SKM-1 treated with dmso at 0.1 percent for 144 hours (cell line): ENCODE measurements around the gene NRSN2.

Experiments used
- DNase-seq: peaks from one replicate; lab custom pipeline; 2025; ENCODE audit not compliant: unreplicated experiment; lab: John Stamatoyannopoulos, UW

NRSN2 gene, protein sequence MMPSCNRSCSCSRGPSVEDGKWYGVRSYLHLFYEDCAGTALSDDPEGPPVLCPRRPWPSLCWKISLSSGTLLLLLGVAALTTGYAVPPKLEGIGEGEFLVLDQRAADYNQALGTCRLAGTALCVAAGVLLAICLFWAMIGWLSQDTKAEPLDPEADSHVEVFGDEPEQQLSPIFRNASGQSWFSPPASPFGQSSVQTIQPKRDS

GRCh38 chr20:346640-347316 lies at the start of gene NRSN2:
NRSN2 (plus strand) TSS chr20:347111; CDS start chr20:349644, 2,533 bp downstream.
- DNase-seq = no peak

DNA sequence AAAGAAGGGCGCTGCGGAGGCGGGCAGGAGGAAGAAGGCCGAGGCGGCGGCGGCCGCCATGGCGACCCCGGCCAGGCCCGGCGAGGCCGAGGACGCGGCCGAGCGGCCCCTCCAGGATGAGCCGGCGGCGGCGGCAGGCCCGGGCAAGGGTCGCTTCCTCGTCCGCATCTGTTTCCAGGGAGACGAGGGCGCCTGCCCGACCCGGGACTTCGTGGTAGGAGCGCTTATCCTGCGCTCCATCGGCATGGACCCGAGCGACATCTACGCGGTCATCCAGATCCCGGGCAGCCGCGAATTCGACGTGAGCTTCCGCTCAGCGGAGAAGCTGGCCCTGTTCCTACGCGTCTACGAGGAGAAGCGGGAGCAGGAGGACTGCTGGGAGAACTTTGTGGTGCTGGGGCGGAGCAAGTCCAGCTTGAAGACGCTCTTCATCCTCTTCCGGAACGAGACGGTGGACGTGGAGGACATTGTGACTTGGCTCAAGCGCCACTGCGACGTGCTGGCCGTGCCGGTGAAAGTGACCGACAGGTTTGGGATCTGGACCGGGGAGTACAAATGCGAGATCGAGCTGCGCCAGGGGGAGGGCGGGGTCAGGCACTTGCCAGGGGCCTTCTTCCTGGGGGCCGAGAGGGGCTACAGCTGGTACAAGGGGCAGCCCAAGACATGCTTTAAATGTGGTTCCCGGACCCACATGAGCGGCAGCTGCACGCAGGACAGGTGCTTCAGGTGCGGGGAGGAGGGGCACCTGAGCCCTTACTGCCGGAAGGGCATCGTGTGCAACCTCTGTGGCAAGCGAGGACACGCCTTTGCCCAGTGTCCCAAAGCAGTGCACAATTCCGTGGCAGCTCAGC lies 48.8 kb upstream of the NRSN2 start:
- peak; percentile 22 for DNase-seq

DNA sequence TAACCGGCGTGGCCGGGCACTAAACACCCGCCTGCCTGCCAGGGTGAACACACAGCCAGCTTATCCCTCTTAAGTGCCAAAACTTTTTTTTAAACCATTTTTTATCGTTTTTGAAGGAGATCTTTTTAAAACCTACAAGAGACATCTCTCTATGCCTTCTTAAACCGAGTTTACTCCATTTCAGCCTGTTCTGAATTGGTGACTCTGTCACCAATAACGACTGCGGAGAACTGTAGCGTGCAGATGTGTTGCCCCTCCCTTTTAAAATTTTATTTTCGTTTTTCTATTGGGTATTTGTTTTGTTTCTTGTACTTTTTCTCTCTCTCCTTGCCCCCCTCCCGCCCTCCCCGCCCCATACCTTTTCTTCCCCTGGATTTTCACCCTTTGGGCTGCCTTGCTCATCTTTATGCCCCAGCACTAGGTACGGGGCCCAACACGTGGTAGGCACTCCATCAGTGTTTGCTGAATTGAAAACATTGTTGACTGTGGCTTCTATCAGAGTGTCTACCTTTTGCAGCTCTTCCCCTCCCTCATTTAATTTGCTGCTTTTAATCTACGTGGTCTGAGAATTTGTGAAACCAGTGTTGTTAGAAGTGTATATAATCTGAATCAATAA lies 48.0 kb upstream of the NRSN2 start:
- DNase-seq = no peak

GRCh38 chr20:300345-300990 lies 46.4 kb upstream of the NRSN2 start:
- DNase-seq = no peak

DNA sequence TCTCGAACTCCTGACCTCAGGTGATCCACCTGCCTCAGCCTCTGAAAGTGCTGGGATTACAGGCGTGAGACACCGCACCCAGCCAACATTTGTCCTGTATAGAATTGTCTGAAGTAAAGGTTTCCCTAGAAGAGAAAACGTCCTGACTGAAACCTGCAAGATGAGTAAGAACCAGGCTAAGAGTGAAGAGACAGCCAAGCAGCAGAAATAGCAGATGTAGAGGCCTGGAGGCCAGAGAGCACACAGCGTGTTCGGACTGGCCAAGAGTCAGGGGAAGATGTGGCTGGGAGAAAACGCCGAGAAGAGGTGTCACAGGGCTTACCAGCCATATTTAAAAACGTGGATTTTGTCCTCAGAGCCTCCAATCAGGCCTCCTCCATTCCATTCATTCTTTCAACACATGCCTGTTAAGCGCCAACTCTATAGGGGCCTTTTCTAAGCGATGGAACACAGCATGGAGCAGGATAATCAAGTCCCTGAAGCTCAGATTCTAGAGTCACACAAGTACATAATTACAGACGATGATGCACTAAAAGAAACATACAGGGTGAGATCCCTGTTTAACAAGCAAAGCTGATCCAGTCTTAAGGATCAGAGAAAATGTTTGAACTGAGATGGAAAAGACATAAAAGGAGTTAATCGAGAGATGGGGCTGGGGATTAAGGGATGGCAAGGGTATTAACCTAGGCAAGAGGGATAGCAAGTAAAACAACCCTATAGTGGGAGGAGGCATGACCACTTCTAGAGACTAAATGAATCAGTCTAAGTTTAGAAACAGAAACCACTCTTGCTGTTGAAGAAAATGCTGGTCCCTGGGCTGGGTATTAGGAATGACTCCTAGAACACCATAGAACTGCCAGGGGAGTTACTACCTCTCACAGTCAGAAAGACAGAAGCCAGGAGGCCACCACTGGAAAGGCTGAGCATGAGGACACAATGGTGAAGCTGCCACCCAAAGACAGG lies 44.7 kb upstream of the NRSN2 start:
- DNase-seq = no peak

GRCh38 chr20:305745-306144 lies 41.2 kb upstream of the NRSN2 start:
- no peak for DNase-seq

DNA sequence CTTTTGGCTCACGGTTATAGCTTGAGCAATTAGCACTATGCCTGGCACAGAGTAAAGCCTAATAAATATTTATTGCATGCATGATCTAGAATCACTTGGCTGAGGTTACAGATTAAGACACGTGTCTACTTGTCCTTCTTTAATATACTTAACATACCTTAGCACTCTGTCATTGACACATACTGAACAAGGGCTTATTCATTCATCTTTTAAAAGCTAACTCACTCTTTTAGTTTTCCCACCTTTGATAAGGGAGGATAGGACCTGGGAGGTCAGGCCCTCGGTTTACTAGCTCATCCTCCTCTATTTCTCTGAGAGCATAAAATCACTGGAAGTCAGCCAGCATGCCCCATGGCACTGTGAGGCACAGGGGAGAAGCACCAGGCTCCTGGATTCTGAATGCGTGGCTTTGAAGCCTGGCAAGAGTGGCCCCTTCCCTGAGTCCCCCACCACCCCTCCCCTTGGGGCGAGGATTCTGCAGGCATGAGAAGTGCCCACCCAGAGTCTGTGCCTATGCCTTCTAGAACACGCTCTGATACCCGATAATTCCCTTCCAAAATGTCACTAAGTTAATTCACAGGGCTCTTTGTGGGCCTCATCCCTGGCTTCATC lies 38.4 kb upstream of the NRSN2 start:
- DNase-seq = no peak

GRCh38 chr20:309306-309840 lies 37.5 kb upstream of the NRSN2 start:
- DNase-seq = no peak

- no peak for DNase-seq
These were observed 36.9 kb upstream of the NRSN2 start for GRCh38 chr20:309841-310644.

DNA sequence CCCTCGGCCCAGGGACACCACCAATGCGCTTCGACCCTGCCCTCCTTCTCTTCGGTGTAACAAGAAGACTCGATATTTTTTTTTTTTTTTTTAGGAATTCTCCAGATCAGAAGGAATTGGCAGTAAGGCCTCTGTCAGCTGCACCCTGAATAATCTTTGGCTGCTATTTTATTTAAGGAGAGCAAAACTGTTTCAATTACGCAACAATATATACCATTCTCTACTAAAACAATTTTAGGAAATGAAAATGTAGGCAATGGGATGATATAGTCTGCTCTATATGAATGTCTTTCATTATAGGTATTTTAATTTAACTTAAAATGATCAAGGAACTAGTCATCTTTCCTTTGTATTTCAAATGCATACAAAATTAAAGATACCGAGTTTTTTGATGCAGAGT lies 36.3 kb upstream of the NRSN2 start:
- DNase-seq = no peak

- no peak for DNase-seq
These were observed 35.3 kb upstream of the NRSN2 start for GRCh38 chr20:311609-312008.

- DNase-seq = no peak
These were observed 34.8 kb upstream of the NRSN2 start for GRCh38 chr20:312067-312466.

GRCh38 chr20:312866-313265 lies 34.0 kb upstream of the NRSN2 start:
- DNase-seq = no peak

GRCh38 chr20:313402-313801 lies 33.5 kb upstream of the NRSN2 start:
- DNase-seq = no peak

DNA sequence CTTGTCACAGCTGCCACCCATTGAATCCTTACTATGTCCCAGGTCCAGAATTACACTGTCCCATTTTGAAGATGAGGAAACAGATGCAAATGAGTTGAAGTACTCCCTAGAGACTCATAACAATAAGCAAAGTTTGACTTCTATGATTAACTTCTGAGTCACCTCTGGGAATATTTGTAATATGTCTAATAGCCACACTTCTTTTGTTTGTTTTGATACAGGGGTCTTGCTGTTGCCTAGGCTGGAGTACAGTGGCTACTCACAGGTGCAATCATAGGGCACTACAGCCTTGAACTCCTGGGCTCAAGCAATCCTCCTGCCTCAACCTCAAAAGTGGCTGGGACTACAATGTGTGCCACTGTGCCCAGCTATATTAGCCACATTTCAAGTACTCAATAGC lies 33.0 kb upstream of the NRSN2 start:
- DNase-seq = no peak

DNA sequence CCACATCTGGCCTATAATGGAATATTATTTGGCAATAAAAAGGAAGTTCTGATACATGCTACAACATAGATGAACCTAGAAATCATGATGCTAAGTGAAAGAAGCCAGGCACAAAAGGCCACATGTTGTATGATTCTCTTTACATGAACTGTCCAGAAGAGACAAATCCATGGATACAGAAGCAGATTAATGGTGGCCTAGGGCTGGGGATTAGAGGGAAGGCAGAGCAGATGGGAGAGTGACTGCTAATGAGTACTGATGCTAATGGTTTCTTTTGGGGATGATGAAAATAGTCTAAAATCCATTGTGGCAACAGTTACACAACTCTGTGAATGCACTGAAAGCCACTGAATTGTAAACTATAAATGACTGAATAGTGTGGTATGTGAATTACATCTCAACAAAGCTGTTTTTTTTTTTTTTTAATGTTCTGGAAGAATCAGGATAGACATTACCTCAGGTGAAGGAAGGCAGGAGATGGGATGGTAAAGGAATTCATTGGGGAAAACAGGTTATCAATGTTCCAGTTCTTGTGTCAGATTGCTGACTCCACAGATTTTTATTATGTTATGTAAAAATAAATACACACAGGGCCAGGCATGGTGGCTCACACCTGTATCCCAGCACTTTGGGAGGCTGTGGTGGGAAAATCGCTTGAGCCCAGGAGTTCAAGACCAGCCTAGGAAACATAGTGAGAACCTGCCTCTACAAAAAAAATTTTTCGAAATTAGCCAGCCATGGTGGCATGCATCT lies 30.4 kb upstream of the NRSN2 start:
- no peak for DNase-seq

DNA sequence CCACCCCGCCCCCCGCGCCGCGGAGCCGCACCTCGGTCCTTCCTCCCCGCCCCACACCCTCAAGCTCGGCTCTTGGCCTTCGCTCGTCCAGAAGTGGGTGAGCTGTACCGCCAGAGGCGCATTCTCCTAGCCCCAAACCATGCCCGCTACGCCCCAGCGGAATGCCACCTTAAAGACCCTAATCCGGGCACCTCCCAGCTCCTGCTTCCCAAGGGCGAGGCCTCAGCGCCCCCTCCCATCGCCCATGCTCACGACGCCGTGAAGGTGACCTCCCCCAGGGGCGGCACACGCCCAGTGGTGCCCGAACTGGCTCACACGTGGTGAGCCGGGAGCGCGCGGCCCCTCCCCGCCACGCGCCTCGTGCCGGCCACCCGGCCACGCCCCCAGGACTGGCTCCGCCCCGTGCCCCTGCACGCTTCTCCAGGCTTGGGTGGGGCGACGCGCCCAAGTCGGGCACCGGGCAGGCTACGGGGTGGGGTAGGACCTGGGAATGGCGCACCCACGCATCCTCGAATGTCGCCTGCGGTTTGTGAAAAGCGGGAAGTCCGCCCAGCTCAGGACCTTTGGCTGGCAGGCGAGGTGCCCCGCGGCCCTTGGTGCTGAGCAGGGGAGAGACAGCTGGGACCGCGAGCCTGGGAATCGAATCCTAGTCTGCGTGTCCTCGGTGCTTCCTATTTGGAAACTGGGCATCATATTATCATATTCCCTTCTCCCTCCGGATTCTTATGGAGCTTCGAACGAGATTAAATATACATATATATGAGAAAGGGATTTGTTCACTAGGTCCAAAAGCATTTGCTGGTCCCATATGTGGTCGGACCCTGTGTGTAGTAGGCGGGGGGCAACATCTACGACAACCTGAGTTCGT lies 22.5 kb upstream of the NRSN2 start:
- DNase-seq = peak; percentile 48
